ENCODE measurements around the gene ICAM2.

The ICAM2 gene

DNA sequence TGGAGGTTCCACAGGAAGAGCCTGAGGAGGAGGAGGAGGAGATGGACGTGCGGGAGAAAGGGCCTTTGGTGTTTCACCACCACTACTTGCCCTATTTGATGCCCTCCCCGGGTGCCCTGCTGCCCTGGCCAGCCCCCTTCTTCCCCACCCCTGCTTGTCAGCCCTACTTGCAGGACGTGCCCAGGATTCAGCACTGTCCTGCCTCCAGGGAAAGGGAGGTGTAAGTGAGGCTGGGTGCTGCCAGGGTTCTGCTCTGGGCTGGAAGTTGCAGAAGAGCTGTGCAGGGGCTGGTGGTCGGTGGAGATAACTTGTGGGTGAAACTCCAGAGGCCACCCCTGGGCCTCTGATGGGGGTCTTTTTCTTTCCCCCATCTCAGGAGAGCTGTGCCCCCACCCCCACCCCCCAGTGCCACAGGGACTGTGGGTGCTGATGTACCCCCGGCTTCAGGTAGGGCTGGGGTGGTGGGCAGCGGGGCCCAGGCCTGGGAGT, 19.3 kb downstream of the ICAM2 start:
- no peak overlapping the region for H3K4me3 ChIP-seq (ENCODE audit: low read depth, low read length)
- no peak for DNase-seq (ENCODE audit: low read depth)
- TF ChIP-seq, protein P1, sequence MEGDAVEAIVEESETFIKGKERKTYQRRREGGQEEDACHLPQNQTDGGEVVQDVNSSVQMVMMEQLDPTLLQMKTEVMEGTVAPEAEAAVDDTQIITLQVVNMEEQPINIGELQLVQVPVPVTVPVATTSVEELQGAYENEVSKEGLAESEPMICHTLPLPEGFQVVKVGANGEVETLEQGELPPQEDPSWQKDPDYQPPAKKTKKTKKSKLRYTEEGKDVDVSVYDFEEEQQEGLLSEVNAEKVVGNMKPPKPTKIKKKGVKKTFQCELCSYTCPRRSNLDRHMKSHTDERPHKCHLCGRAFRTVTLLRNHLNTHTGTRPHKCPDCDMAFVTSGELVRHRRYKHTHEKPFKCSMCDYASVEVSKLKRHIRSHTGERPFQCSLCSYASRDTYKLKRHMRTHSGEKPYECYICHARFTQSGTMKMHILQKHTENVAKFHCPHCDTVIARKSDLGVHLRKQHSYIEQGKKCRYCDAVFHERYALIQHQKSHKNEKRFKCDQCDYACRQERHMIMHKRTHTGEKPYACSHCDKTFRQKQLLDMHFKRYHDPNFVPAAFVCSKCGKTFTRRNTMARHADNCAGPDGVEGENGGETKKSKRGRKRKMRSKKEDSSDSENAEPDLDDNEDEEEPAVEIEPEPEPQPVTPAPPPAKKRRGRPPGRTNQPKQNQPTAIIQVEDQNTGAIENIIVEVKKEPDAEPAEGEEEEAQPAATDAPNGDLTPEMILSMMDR (conservative IDR thresholded peaks at IDR 0.05; ENCODE audit: low read depth, low read length) = no peak

DNA sequence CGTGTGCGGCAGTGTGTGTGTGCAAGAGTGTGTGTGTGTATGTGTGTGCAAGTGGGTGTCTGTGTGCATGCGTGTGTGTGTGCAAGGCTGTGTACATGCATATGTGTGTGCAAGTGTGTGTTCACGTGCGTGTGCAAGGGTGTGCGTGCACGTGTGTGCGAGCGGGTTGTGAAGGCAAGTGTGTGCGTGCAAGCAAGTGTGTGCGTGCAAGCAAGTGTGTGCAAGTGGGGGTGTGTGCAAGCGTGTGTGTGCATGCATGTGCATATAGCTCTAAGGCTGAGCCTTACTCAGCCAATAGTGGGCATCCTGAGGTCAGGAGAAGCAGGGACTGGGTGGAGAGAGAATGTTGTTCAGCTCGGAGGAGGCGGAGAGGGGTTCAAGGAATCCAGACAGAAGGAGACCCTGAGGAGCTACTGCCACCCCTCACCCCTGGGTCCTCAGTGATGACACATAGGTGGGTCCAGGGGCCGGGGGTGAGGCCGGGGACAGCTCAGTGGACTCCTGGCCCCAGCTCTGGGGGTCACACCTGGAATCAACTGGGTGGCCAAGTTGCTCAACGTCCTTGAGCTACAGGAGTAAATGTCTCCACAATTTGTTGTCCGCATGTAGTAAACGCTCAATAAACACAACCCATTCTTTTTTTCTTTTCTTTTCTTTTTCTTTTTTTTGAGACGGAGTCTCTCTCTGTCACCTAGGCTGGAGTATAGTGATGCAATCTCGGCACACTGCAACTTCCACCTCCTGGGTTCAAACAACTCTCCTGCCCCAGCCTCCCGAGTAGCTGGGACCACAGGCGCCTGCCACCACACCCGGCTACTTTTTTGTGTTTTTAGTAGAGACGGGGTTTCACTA, 20.5 kb downstream of the ICAM2 start:
- DNase-seq (ENCODE audit: low read depth) = no peak
- TF ChIP-seq, protein P1 (conservative IDR thresholded peaks at IDR 0.05; ENCODE audit: low read depth, low read length) = no peak
- no peak overlapping the region for H3K4me3 ChIP-seq (ENCODE audit: low read depth, low read length)

DNA sequence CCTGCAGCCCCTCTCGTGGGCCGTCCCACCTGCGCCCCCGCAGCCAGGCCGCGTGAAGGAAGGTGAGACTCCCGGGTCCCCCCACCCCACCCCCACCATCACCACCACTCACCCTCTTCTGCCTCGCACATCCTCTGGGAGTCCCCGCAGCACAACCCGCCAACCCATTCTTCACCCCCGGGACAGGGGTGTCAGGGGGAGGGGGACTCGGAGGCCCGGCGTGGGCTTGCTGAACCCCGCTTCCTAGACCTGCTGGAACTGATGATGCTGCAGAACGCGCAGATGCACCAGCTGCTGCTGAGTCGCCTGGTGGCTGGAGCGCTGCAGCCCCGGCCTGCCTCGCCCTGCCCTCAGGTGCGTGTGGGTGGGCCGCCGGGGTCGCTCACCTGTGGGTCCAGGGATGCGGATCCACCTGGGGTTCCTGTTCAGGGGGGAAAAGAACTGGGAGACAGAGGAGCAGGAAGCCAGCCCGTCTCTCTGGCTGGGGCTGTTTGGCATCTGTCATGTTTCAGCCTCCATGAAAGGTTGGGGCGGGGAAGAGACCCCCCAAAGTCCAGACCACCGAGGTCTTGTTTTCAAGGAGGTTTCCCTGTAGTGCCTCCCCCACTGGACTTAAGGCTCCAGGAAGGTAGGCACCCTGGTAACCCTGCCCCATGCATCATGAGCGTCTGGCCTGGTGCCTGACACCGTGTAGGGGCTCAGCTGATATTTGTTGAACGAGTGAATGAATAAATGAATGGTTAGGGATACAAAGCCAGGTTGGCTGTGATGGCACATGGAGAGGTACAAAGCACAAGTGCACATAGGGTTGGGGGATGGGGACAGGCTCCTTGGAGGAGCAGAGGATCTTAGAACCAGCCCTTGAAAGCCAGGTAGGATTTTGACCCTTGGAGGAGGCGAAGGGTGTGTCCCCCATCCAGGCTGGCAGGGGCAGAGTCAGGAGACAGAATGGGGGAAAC, 21.4 kb downstream of the ICAM2 start:
- TF ChIP-seq, protein P1 (conservative IDR thresholded peaks at IDR 0.05; ENCODE audit: low read depth, low read length) = no peak
- peak overlapping the region; percentile 71 for H3K4me3 ChIP-seq (ENCODE audit: low read depth, low read length)
- DNase-seq (ENCODE audit: low read depth) = no peak

DNA sequence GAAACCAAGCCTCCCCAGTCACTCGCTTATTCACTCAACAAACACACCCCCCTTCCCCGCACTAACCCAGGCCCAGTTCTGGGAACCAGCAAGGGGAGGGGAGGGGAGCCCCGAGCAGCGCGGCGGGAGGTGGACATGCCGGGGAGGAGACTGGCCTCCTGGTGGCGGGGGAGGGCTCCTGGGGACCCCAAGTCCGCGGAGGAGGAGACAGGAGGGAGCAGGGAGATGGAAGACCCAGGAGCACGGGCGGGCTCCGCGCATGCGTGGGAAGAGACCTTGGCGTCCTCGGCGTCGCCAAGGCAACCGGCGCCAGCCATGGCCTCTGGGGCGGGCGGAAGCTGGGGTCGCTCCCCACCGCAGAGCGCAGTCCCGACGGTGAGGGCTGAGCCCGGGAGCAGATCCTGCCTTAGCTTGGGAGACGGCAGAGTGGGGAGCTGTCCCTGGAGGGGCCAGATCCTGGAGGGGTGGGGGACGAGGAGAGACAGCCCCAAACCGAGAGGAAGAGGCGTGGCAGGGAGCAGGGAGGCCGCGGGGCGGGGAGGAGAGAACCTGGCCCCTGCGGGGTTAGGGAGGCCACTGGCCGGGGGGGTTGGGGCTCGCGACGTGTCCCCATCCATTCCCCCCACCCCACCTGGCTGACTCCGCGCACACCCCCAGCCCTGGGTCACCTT, 22.2 kb downstream of the ICAM2 start, which contains the start of gene PRR29:
Gene PRR29, plus strand, starts transcription at position 302 of the 671 bp plus-strand sequence. Its CDS starts 14 bp downstream, at position 316.
- peak within 1 kb of the TSS; percentile 71 for H3K4me3 ChIP-seq (ENCODE audit: low read depth, low read length)
- TF ChIP-seq, protein P1 (conservative IDR thresholded peaks at IDR 0.05; ENCODE audit: low read depth, low read length) = no peak
- DNase-seq (ENCODE audit: low read depth) = peak; percentile 62

DNA sequence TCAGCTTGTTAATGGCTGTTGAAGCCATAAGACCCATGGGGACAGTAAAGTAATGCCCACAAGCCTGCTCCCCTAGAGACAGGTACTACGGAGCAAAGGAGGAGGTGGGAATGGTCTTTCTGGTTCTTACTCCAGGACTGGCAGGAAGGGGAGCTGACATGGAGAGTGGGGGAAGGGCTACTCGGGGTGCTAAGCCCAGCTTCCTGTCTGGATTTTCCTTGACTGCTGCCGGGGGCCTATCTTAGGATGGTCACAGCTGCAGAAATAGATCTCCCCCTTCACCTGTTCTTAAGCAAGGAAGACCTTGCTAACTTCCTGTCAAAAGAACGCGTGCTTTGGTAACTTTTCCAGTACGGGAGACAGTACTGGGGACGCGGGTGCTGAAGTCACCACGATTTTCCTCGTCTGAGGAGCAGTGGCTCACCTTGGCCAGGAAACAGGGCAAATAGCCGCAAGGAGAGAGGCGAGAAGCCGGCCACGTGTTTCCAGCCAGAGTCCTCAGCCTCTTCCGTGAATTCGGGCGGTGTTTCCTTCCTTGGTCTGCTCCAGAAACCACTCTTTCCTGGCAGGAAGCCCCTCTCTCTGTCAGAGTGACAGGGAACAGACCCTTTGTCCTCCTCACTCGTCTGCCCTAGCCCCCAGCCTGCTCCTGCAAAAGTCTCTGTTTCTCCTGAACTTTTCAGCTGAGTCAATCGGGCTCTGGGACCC, 22.9 kb downstream of the ICAM2 start:
- H3K4me3 ChIP-seq (ENCODE audit: low read depth, low read length) = peak overlapping the region; percentile 71
- DNase-seq (ENCODE audit: low read depth) = no peak
- TF ChIP-seq, protein P1 (conservative IDR thresholded peaks at IDR 0.05; ENCODE audit: low read depth, low read length) = no peak

All from choroid plexus epithelial cell (primary cell).